ENCODE data around the gene PDCD2.

DNA sequence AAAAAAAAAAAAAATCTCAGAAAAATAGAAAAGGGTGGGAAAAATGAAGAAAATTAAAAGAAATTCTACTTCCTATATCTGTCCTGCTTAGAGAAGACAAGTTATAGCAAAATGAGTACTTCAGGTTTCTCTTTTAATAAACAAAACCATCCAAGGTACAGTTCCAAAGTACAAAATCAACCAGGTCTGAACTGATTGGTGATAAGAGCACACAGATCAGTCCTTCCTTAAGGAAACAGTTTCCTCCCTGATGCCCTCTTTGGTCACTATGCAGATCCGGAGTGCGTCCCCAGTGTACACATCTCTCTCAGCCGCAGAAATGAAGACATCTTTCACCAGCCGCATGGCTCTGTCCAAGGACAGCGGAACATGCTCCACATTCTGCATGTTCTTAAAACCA lies 49.4 kb downstream of the PDCD2 start:
- TF ChIP-seq, protein P1, sequence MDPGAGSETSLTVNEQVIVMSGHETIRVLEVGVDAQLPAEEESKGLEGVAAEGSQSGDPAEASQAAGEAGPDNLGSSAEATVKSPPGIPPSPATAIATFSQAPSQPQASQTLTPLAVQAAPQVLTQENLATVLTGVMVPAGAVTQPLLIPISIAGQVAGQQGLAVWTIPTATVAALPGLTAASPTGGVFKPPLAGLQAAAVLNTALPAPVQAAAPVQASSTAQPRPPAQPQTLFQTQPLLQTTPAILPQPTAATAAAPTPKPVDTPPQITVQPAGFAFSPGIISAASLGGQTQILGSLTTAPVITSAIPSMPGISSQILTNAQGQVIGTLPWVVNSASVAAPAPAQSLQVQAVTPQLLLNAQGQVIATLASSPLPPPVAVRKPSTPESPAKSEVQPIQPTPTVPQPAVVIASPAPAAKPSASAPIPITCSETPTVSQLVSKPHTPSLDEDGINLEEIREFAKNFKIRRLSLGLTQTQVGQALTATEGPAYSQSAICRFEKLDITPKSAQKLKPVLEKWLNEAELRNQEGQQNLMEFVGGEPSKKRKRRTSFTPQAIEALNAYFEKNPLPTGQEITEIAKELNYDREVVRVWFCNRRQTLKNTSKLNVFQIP (CRISPR knock-in tag; IDR thresholded peaks at IDR 0.05; ENCODE audit: borderline replicate concordance, low read depth), result no peak
- TF ChIP-seq, protein P2, sequence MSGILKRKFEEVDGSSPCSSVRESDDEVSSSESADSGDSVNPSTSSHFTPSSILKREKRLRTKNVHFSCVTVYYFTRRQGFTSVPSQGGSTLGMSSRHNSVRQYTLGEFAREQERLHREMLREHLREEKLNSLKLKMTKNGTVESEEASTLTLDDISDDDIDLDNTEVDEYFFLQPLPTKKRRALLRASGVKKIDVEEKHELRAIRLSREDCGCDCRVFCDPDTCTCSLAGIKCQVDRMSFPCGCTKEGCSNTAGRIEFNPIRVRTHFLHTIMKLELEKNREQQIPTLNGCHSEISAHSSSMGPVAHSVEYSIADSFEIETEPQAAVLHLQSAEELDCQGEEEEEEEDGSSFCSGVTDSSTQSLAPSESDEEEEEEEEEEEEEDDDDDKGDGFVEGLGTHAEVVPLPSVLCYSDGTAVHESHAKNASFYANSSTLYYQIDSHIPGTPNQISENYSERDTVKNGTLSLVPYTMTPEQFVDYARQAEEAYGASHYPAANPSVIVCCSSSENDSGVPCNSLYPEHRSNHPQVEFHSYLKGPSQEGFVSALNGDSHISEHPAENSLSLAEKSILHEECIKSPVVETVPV (CRISPR knock-in tag; IDR thresholded peaks at IDR 0.05), result no peak
- no peak for TF ChIP-seq ARNTL (CRISPR knock-in tag; IDR thresholded peaks at IDR 0.05; ENCODE audit: borderline replicate concordance, low read depth)
